CD14-positive monocyte (primary cell): Measurements from ENCODE around the gene TFEB. TPM values are rescaled to one million over a fixed set of nuclear protein-coding genes. Genes with fewer than 3 reads are reported as not detected.

ENCODE experiments used
- DNase-seq, 3 donors: peaks; one replicate each; pipeline ENCODE4 v3.0.0-alpha.2; 2011 to 2022
- H2AFZ ChIP-seq: 2 replicates; pipeline ENCODE4 v1.6.0; 2012; ENCODE audit warnings: mild to moderate bottlenecking, low read depth, low read length, inconsistent platforms; ENCODE audit not compliant: insufficient read depth, poor library complexity, severe bottlenecking
- H3K27ac ChIP-seq, 2 donors: 1 replicate in 1 of 2; 2 replicates in 1 of 2; pipeline ENCODE4 v1.5.1; 2012 to 2013; ENCODE audit warnings: low read length in 2 of 2, control low read depth in 1 of 2, inconsistent platforms in 1 of 2, low read depth in 1 of 2, mild to moderate bottlenecking in 1 of 2
- H3K27me3 ChIP-seq, 2 donors: one replicate each; pipeline versions ENCODE4 v1.6.0 to v1.6.1; 2011 to 2013; ENCODE audit warnings: low read length in 2 of 2; ENCODE audit not compliant: control insufficient read depth in 2 of 2, insufficient read depth in 2 of 2
- H3K36me3 ChIP-seq, 2 donors: replicated peaks in 1 of 2; 1 replicate in 1 of 2; 2 replicates in 1 of 2; pipeline versions ENCODE4 v1.5.1 to v1.6.1; 2012 to 2013; ENCODE audit warnings: low read length in 2 of 2, control low read depth in 1 of 2, inconsistent platforms in 1 of 2, mild to moderate bottlenecking in 1 of 2; ENCODE audit not compliant: insufficient read depth in 2 of 2, control insufficient read depth in 1 of 2
- H3K4me1 ChIP-seq, 2 donors: 1 replicate in 1 of 2; 2 replicates in 1 of 2; pipeline versions ENCODE4 v1.5.1 to v1.6.1; 2012 to 2013; ENCODE audit warnings: low read length in 2 of 2, control low read depth in 1 of 2, inconsistent platforms in 1 of 2, mild to moderate bottlenecking in 1 of 2, moderate library complexity in 1 of 2; ENCODE audit not compliant: insufficient read depth in 2 of 2, control insufficient read depth in 1 of 2
- H3K4me2 ChIP-seq: replicated peaks from 2 replicates; pipeline ENCODE3; 2012; ENCODE audit warnings: low read length, moderate library complexity, mild to moderate bottlenecking; ENCODE audit not compliant: poor library complexity, severe bottlenecking; ENCODE audit errors: extremely low read depth
- H3K4me3 ChIP-seq, 3 experiments: fragments of 200-600 bp in 1 of 3; sonication (generic) in 1 of 3; replicated peaks in 1 of 3; 1 replicate in 2 of 3; 2 replicates in 1 of 3; pipeline ENCODE4 v1.5.1; 2011 to 2013; ENCODE audit warnings: low read length in 3 of 3, mild to moderate bottlenecking in 3 of 3, control low read depth in 2 of 3, low read depth in 2 of 3, inconsistent platforms in 1 of 3, moderate library complexity in 1 of 3
- H3K79me2 ChIP-seq: 2 replicates; pipeline ENCODE4 v1.6.0; 2012; ENCODE audit warnings: mild to moderate bottlenecking, control low read depth, inconsistent platforms, low read length, moderate library complexity; ENCODE audit not compliant: insufficient read depth
- H3K9ac ChIP-seq: 2 replicates; pipeline ENCODE4 v1.6.0; 2017; ENCODE audit warnings: low read length, mild to moderate bottlenecking; ENCODE audit not compliant: insufficient read depth, poor library complexity, severe bottlenecking
- H3K9me3 ChIP-seq, 2 donors: replicated peaks in 1 of 2; 1 replicate in 1 of 2; 2 replicates in 1 of 2; pipeline versions ENCODE4 v1.5.1 to v1.6.1; 2012 to 2013; ENCODE audit warnings: low read length in 2 of 2, control low read depth in 1 of 2; ENCODE audit not compliant: control insufficient read depth in 1 of 2, insufficient read depth in 1 of 2
- H4K20me1 ChIP-seq: 2 replicates; pipeline ENCODE4 v1.6.0; 2012; ENCODE audit warnings: mild to moderate bottlenecking, low read length, control low read depth, moderate library complexity; ENCODE audit not compliant: insufficient read depth
- H3K27ac Mint-ChIP-seq, 7 donors: one replicate each; pipeline ENCODE4 v1.8.0; 2020; ENCODE audit warnings: mild to moderate bottlenecking in 7 of 7, mixed read lengths in 7 of 7, moderate library complexity in 6 of 7, inconsistent platforms in 2 of 7
- H3K27me3 Mint-ChIP-seq, 3 donors: one replicate each; pipeline ENCODE4 v1.8.0; 2021 to 2022; ENCODE audit warnings: low read depth in 3 of 3, mild to moderate bottlenecking in 3 of 3, mixed read lengths in 3 of 3, moderate library complexity in 3 of 3, inconsistent platforms in 1 of 3
- H3K36me3 Mint-ChIP-seq, 2 donors: one replicate each; pipeline ENCODE4 v1.8.0; 2020; ENCODE audit warnings: mixed read lengths in 2 of 2, inconsistent platforms in 1 of 2, mild to moderate bottlenecking in 1 of 2
- H3K4me1 Mint-ChIP-seq: one replicate; pipeline ENCODE4 v1.8.0; 2020; ENCODE audit warnings: mild to moderate bottlenecking, mixed read lengths
- H3K4me3 Mint-ChIP-seq, 2 donors: one replicate each; pipeline ENCODE4 v1.8.0; 2020; ENCODE audit warnings: mild to moderate bottlenecking in 2 of 2, mixed read lengths in 2 of 2, moderate library complexity in 1 of 2
- H3K9me3 Mint-ChIP-seq, 7 donors: one replicate each; pipeline ENCODE4 v1.8.0; 2020 to 2022; ENCODE audit warnings: mixed read lengths in 7 of 7, mild to moderate bottlenecking in 6 of 7, moderate library complexity in 6 of 7, inconsistent platforms in 2 of 7
- WGBS: methylation state at CpG from one replicate; pipeline ENCODE4 v1.1.5; 2013; ENCODE audit warnings: missing lambda C conversion rate; ENCODE audit not compliant: insufficient coverage; 5-methylcytosine and 5-hydroxymethylcytosine counted together
- intact Hi-C, 2 donors: fragments of 100-400 bp; cut with micrococcal nuclease; formaldehyde crosslinking; loops; one replicate each; pipeline versions ENCODE4 v1.15.0 to v1.15.1; 2023
- polyA plus RNA-seq, 3 donors: library from polyadenylated mRNA; depleted of rRNA in 1 of 3; unstranded in 2 of 3; stranded (reverse) in 1 of 3; fragments of 300-500 nt in 2 of 3; fragments of >200 nt in 1 of 3; fragmentation: Illumina TruSeq in 2 of 3; gene quantifications; 1 replicate in 2 of 3; 2 replicates in 1 of 3; pipeline ENCODE4 v1.2.3, GENCODE V29; 2012 to 2021
- TF ChIP-seq, protein P1 (sequence below): fragments of 200-600 bp; IDR thresholded peaks from one replicate; pipeline ENCODE4 v1.8.0; 2022; ENCODE audit warnings: antibody characterized with exemption, mild to moderate bottlenecking

The TFEB gene
- polyA plus RNA-seq, 3 donors = 42.6 to 60.0 (median 55.0) TPM

DNA sequence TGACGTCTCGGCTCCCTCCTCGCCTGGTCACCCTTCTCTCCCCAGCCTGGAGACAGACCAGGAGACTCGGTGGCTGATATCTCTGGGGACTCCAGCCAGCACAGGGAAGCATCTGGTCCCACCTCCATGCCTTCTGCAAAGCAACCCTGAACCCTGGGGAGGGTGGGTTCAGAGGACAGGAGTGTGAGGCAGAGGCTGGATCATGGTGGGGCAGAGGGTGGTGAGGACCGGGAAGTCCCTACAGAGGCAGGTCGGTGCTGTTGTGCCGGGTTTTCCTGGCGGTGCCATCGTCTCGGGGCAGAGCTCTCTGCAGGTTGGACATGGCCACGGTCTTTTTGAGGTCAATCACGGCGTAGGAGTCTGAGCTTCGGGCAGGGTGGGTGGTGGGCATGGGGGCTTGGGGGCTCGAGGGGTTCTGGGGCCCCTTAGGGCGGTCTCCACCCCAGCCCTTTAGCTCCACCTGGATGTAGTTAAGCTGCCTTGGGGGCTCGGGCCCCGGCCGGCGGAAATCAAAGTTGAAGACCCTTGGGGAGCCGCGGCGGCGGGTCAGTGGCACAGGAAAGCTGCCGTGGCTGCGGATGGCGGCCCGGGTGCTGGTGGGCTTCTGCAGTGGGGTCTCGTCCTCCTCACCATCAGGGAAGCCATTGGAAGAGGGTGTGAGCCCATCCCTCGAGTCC, 35.1 kb upstream of the TFEB start:
- no peak for DNase-seq
- no peaks in the 10 kb centered on the region for H3K27me3 Mint-ChIP-seq
- peaks cover 2% of the 10 kb centered on the region for H3K4me1 Mint-ChIP-seq
- H3K27me3 ChIP-seq = no peaks in the 10 kb centered on the region
- H3K36me3 ChIP-seq = peaks cover 42 to 62% of the 10 kb centered on the region in 2 donors
- H3K4me3 Mint-ChIP-seq = no peak overlapping the region
- H3K36me3 Mint-ChIP-seq = peaks cover 53 to 63% of the 10 kb centered on the region in 2 donors
- no peaks in the 10 kb centered on the region for H3K79me2 ChIP-seq
- no peak overlapping the region for H3K9ac ChIP-seq
- H3K9me3 Mint-ChIP-seq = no peaks in the 10 kb centered on the region
- TF ChIP-seq, protein P1, sequence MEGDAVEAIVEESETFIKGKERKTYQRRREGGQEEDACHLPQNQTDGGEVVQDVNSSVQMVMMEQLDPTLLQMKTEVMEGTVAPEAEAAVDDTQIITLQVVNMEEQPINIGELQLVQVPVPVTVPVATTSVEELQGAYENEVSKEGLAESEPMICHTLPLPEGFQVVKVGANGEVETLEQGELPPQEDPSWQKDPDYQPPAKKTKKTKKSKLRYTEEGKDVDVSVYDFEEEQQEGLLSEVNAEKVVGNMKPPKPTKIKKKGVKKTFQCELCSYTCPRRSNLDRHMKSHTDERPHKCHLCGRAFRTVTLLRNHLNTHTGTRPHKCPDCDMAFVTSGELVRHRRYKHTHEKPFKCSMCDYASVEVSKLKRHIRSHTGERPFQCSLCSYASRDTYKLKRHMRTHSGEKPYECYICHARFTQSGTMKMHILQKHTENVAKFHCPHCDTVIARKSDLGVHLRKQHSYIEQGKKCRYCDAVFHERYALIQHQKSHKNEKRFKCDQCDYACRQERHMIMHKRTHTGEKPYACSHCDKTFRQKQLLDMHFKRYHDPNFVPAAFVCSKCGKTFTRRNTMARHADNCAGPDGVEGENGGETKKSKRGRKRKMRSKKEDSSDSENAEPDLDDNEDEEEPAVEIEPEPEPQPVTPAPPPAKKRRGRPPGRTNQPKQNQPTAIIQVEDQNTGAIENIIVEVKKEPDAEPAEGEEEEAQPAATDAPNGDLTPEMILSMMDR = no peak
- intact Hi-C loops = loop anchor here (10.0 kb wide), 2 partner anchors 66 to 166 kb away; no protein-coding TSS in a partner anchor
- H2AFZ ChIP-seq = no peak overlapping the region
- H3K4me1 ChIP-seq = no peaks in the 10 kb centered on the region
- no peak overlapping the region for H3K4me3 ChIP-seq
- H3K27ac ChIP-seq = no peak overlapping the region
- H3K4me2 ChIP-seq = no peak overlapping the region
- whole genome bisulfite sequencing = 95% methylated on average over 8 of the region's 30 CpGs
- no peaks in the 10 kb centered on the region for H4K20me1 ChIP-seq
- H3K27ac Mint-ChIP-seq = no peak overlapping the region
- H3K9me3 ChIP-seq = no peaks in the 10 kb centered on the region

DNA sequence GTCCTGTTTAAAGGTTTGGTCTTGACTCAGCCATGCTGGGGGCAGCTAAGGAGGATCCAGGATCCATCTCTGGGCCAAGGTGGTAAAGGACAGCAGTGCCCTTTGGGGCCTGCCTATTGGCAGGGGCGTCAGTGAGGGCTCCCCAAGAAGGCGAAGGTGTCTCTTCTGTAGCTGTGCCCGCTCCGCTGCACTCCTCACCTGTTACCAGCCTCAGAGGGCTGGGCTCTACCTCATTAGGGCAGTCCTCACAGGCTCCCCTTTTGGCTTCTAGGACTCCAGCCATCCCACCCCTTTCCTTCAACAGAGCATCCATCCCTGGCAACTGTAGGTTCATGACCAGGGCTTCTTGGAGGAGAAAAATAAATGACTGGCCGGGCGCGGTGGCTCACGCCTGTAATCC, 34.0 kb upstream of the TFEB start:
- Histone ChIP-seq H3K27ac (no peak overlapping the region), H3K9me3 (no peaks in the 10 kb centered on the region), H4K20me1 (no peaks in the 10 kb centered on the region), H3K4me2 (no peak overlapping the region), H3K79me2 (no peaks in the 10 kb centered on the region), H3K4me1 (no peaks in the 10 kb centered on the region), H3K4me3 (no peak overlapping the region), H3K36me3 (peaks cover 32 to 50% of the 10 kb centered on the region in 2 donors), H2AFZ (no peak overlapping the region), H3K27me3 (no peaks in the 10 kb centered on the region), H3K9ac (no peak overlapping the region)
- H3K9me3 Mint-ChIP-seq = no peaks in the 10 kb centered on the region
- H3K27ac Mint-ChIP-seq = no peak overlapping the region
- 94% methylated on average over 4 of the region's 8 CpGs for WGBS
- no peak for DNase-seq
- H3K4me1 Mint-ChIP-seq = peaks cover 2% of the 10 kb centered on the region
- H3K36me3 Mint-ChIP-seq = peaks cover 42 to 51% of the 10 kb centered on the region in 2 donors
- TF ChIP-seq, protein P1 = no peak
- no peaks in the 10 kb centered on the region for H3K27me3 Mint-ChIP-seq
- H3K4me3 Mint-ChIP-seq = no peak overlapping the region
- intact Hi-C loops = loop anchor here in 1 of 2 donors (10.0 kb wide), 1 partner anchor 165 kb away; no protein-coding TSS in a partner anchor
